GM06990 (cell line): ENCODE data around the gene PFKL.
"Not testable (repeated sequence)": the region's sequence is repeated elsewhere in the genome, so short reads cannot be mapped to it uniquely, and the experiment has no call there.

ENCODE experiments used
- DNase-seq: peaks from one replicate; pipeline ENCODE4 v3.0.0-alpha.2; 2011; ENCODE audit not compliant: insufficient read length; ENCODE audit errors: extremely low read depth
- H3K27me3 ChIP-seq: replicated peaks from 2 replicates; pipeline ENCODE4 v1.6.0; 2011; ENCODE audit warnings: low read length; ENCODE audit not compliant: control insufficient read depth, insufficient read depth
- H3K36me3 ChIP-seq: 2 replicates; pipeline ENCODE4 v1.5.1; 2011; ENCODE audit warnings: low read length; ENCODE audit not compliant: control insufficient read depth, insufficient read depth
- H3K4me3 ChIP-seq: replicated peaks from 2 replicates; pipeline ENCODE4 v1.5.1; 2011; ENCODE audit warnings: low read depth, mild to moderate bottlenecking, control low read depth, low read length
- TF ChIP-seq, protein P1 (sequence below): IDR thresholded peaks from 2 replicates; pipeline ENCODE4 v1.5.1; 2011; ENCODE audit warnings: low read length, control low read depth, mild to moderate bottlenecking, inconsistent platforms; ENCODE audit not compliant: insufficient read depth, poor library complexity, severe bottlenecking

The PFKL gene

DNA sequence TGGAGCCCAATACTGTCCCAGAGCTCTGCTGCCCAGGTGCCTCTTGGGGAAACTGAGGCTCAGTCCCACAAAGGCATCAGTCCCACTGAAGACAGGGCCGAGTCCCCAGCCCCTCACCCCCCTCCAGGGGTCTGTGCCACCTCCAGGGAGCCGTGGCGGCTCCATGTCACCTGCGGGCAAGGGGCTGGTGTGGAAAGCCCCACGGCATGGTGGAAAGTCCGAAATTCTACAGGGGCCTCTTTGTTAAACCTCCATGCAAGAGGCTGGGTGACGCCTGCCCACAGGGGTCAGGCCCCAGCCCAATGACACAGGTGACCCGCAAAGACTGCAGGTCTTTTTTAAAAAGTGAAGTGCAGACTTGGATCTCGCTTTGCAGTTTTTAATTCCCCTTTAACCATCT is 17.5 kb upstream of the PFKL start:
- no peak for DNase-seq
- Histone ChIP-seq H3K27me3 (no peaks in the 10 kb centered on the region), H3K4me3 (no peak overlapping the region), H3K36me3 (no peaks in the 10 kb centered on the region)
- TF ChIP-seq, protein P1, sequence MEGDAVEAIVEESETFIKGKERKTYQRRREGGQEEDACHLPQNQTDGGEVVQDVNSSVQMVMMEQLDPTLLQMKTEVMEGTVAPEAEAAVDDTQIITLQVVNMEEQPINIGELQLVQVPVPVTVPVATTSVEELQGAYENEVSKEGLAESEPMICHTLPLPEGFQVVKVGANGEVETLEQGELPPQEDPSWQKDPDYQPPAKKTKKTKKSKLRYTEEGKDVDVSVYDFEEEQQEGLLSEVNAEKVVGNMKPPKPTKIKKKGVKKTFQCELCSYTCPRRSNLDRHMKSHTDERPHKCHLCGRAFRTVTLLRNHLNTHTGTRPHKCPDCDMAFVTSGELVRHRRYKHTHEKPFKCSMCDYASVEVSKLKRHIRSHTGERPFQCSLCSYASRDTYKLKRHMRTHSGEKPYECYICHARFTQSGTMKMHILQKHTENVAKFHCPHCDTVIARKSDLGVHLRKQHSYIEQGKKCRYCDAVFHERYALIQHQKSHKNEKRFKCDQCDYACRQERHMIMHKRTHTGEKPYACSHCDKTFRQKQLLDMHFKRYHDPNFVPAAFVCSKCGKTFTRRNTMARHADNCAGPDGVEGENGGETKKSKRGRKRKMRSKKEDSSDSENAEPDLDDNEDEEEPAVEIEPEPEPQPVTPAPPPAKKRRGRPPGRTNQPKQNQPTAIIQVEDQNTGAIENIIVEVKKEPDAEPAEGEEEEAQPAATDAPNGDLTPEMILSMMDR, result no peak

DNA sequence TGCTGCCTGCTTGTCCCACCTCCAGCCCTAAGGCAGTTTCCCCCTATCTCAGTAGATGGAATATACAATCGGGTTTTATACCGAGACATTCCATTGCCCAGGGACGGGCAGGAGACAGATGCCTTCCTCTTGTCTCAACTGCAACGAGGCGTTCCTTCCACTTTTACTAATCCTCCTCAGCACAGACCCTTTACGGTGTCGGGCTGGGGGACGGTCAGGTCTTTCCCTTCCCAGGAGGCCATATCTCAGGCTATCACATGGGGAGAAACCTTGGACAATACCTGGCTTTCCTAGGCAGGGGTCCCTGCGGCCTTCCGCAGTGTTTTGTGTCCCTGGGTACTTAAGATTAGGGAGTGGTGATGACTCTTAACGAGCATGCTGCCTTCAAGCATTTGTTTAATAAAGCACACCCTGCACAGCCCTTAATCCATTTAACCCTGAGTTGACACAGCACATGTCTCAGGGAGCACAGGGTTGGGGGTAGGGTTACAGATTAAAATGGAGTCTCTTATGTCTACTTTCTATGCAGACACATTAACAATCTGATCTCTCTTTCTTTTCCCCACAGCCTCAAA is 16.6 kb upstream of the PFKL start:
- H3K27me3 ChIP-seq, DNase-seq, H3K4me3 ChIP-seq, H3K36me3 ChIP-seq: not testable (repeated sequence)

DNA sequence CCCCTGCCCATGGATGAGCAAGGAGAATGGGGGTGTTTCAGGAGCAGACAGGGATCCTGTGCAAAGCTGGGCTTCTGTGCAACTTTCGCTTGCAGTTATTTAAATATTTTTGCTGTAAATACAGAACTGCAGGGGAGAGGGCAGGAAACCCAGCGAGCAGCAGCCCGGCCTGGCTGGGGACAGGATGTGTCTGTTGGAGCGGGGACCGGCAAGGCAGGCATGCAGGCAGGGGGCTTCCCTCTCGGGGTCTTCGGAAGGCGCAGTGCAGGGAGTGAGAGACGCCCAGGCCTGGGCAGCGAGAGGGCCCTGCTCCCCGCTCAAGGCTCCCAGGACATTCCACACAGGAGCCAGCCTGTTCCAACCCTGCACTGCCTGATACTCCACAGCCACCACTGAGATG is 15.9 kb upstream of the PFKL start:
- H3K36me3 ChIP-seq, result no peaks in the 10 kb centered on the region
- TF ChIP-seq, protein P1, result no peak
- no peak for DNase-seq
- H3K27me3 ChIP-seq, result no peaks in the 10 kb centered on the region
- no peak overlapping the region for H3K4me3 ChIP-seq

DNA sequence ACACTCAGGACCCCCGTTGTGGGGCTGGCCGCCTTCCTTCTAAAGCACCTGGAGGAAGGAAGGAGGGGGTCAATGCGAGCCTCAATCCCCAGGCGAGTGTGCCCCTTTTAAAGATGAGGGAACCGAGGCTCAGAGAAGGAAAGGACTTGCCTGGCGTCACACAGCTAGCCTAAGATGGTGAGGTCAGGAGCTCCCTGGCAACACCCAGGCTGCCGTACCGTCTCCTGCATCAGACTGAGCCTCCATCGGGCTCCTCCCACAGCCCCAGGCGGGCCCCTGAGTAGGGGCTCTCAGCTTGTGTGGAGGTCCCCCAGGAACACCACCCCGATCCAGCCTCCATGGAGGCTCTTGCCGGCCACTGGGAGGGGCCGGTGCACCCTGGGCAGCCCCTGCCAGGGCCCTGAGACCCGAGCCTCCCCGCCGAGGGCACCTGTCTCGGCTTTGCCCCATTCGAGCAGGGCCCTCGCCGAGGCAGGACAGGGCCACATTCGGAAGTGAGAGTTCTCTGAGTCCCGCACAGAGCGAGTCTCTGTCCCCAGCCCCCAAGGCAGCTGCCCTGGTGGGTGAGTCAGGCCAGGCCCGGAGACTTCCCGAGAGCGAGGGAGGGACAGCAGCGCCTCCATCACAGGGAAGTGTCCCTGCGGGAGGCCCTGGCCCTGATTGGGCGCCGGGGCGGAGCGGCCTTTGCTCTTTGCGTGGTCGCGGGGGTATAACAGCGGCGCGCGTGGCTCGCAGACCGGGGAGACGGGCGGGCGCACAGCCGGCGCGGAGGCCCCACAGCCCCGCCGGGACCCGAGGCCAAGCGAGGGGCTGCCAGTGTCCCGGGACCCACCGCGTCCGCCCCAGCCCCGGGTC is 14.5 kb upstream of the PFKL start, which contains the start of gene AIRE:
AIRE (plus strand) TSS at position 739 of the 855 bp plus-strand sequence. CDS start 131 bp downstream, outside the sequence.
- TF ChIP-seq, protein P1, result no peak
- Histone ChIP-seq H3K27me3 (no peaks in the 10 kb centered on the region), H3K36me3 (no peaks in the 10 kb centered on the region), H3K4me3 (no peak within 1 kb of the TSS)
- DNase-seq, result peak; percentile 6

DNA sequence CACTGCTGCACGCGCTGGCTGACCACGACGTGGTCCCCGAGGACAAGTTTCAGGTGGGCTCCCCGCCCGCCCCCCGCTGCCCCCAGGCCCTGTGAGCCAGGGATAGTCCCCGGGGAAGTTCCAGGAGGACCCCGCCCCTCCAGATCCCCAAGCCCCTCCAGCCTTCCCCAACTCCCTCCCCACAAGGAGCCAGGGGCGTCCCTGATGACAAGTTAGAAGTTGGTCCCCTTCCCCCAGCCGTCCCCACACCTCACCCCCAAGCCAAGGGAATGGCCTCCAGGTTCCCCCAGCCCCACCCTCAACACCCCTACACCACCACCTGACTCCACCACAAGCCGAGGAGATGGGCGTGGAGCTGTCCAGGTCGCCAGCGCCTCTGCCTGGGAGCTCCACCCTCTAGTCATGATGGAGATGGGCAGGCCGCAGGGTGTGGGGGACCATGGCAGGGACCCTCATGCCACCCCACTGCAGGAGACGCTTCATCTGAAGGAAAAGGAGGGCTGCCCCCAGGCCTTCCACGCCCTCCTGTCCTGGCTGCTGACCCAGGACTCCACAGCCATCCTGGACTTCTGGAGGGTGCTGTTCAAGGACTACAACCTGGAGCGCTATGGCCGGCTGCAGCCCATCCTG is 13.7 kb upstream of the PFKL start:
- DNase-seq, result no peak
- TF ChIP-seq, protein P1, result no peak
- Histone ChIP-seq H3K27me3 (no peaks in the 10 kb centered on the region), H3K36me3 (no peaks in the 10 kb centered on the region), H3K4me3 (no peak overlapping the region)
